Left ventricle myocardium inferior (tissue), 1 donor: ENCODE data around the gene PPY. TPM values are rescaled to one million over a fixed set of nuclear protein-coding genes. Genes with fewer than 3 reads are reported as not detected.
"Not testable (repeated sequence)": the region's sequence is repeated elsewhere in the genome, so short reads cannot be mapped to it uniquely, and the experiment has no call there.

Source experiments
- DNase-seq: peaks from one replicate; pipeline ENCODE4 v3.0.0-alpha.2; 2020
- H3K27ac ChIP-seq: fragments of 200-600 bp; replicated peaks from 2 replicates; pipeline ENCODE4 v1.8.0; 2021
- H3K27me3 ChIP-seq: fragments of 200-600 bp; 2 replicates; pipeline ENCODE4 v1.8.0; 2021; ENCODE audit warnings: low read depth
- H3K36me3 ChIP-seq: fragments of 200-600 bp; 2 replicates; pipeline ENCODE4 v1.8.0; 2021
- H3K4me1 ChIP-seq: fragments of 200-600 bp; 2 replicates; pipeline ENCODE4 v1.8.0; 2021
- H3K4me3 ChIP-seq: fragments of 200-600 bp; 2 replicates; pipeline ENCODE4 v1.8.0; 2021; ENCODE audit warnings: mild to moderate bottlenecking, moderate library complexity
- H3K9me3 ChIP-seq: fragments of 200-600 bp; replicated peaks from 2 replicates; pipeline ENCODE4 v1.8.0; 2021
- intact Hi-C: fragments of 100-400 bp; cut with micrococcal nuclease; formaldehyde crosslinking; loops from one replicate; pipeline ENCODE4 v1.11.0; 2022
- total RNA-seq: library from RNA; stranded (reverse); fragmentation: NEBNext Ultra II Directional; extraction: Animal tissue kit (Norgen Biotek cat#: 25700); gene quantifications from one replicate; pipeline ENCODE4 v1.2.1, GENCODE V29; 2021
- TF ChIP-seq, protein P1 (sequence below): fragments of 200-600 bp; IDR thresholded peaks from 2 replicates; pipeline ENCODE4 v1.8.0; 2021; ENCODE audit warnings: antibody characterized with exemption, mild to moderate bottlenecking, borderline replicate concordance
- donor health status: DM: no; HTN: yes; CAD: no; lungs with severe emphysema.

Gene PPY
- total RNA-seq, 1 donor from 2014 or later: not detected

DNA sequence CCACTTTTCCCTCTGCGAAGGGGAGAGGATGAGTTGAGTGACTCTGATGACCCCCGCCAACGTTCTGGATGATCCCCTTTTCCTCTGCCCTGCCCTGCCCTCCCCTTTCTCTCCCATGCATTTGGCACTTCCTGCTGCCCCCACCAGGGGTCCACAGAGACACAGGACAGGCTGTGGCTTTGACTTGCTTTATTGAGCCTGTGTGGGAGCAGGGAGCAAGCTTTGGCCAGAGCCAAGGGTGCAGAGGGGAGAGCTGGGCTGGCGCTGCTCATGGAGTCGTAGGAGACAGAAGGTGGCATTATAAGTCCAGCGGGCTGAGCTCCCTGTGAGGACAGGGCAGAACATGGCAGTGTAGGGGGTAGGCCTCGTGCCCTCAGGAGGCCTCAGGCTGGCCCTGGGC is 1.6 kb downstream of the PPY start:
- intact Hi-C loops: loop anchor here (10.0 kb wide), 1 partner anchor 54 kb away; no protein-coding TSS in a partner anchor
- no peak for DNase-seq
- Histone ChIP-seq H3K4me3 (no peak overlapping the region), H3K36me3 (no peaks in the 10 kb centered on the region), H3K9me3 (no peaks in the 10 kb centered on the region), H3K4me1 (peaks cover 6% of the 10 kb centered on the region), H3K27me3 (peaks cover 36% of the 10 kb centered on the region), H3K27ac (no peak overlapping the region)
- TF ChIP-seq, protein P1, sequence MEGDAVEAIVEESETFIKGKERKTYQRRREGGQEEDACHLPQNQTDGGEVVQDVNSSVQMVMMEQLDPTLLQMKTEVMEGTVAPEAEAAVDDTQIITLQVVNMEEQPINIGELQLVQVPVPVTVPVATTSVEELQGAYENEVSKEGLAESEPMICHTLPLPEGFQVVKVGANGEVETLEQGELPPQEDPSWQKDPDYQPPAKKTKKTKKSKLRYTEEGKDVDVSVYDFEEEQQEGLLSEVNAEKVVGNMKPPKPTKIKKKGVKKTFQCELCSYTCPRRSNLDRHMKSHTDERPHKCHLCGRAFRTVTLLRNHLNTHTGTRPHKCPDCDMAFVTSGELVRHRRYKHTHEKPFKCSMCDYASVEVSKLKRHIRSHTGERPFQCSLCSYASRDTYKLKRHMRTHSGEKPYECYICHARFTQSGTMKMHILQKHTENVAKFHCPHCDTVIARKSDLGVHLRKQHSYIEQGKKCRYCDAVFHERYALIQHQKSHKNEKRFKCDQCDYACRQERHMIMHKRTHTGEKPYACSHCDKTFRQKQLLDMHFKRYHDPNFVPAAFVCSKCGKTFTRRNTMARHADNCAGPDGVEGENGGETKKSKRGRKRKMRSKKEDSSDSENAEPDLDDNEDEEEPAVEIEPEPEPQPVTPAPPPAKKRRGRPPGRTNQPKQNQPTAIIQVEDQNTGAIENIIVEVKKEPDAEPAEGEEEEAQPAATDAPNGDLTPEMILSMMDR: peak; percentile 52

- intact Hi-C loops: loop anchor here (10.0 kb wide), 1 partner anchor 55 kb away; no protein-coding TSS in a partner anchor
- no peak for DNase-seq
- Histone ChIP-seq H3K4me1 (peaks cover 6% of the 10 kb centered on the region), H3K9me3 (no peaks in the 10 kb centered on the region), H3K27me3 (peaks cover 36% of the 10 kb centered on the region), H3K36me3 (no peaks in the 10 kb centered on the region), H3K27ac (no peak overlapping the region), H3K4me3 (no peak overlapping the region)
- TF ChIP-seq, protein P1: no peak
Measured at GRCh38 chr17:43939886-43940285, 2.4 kb downstream of the PPY start.

- peaks cover 36% of the 10 kb centered on the region for H3K27me3 ChIP-seq
- H3K36me3 ChIP-seq, intact Hi-C loops, H3K4me1 ChIP-seq, H3K4me3 ChIP-seq, H3K27ac ChIP-seq, DNase-seq, H3K9me3 ChIP-seq: not testable (repeated sequence)
Measured at GRCh38 chr17:43939452-43939851, 2.8 kb downstream of the PPY start.

DNA sequence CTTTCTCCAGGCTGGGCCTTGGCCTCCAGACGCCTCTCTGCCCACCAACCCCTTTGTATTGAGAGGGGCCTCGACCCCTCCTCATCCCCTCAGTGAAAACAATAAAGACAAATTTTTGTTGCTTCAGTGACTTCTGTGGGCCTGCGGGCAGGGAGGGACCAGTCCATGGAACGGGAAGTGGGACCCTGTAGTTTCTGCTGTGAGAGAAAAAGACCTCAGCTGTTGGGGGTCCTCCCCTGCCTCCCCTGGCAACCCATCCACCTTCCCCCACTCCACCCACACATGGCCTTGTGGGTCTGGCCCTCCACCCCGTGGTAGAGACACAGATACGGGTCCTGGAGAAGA is 3.5 kb downstream of the PPY start:
- Histone ChIP-seq H3K27ac (no peak overlapping the region), H3K27me3 (peaks cover 36% of the 10 kb centered on the region), H3K9me3 (no peaks in the 10 kb centered on the region), H3K4me3 (no peak overlapping the region), H3K36me3 (no peaks in the 10 kb centered on the region), H3K4me1 (peaks cover 6% of the 10 kb centered on the region)
- TF ChIP-seq, protein P1: no peak
- no peak for DNase-seq
- intact Hi-C loops: no loop called here

- DNase-seq: no peak
- peaks cover 6% of the 10 kb centered on the region for H3K4me1 ChIP-seq
- no peak overlapping the region for H3K27ac ChIP-seq
- H3K36me3 ChIP-seq: no peaks in the 10 kb centered on the region
- no peak overlapping the region for H3K4me3 ChIP-seq
- TF ChIP-seq, protein P1: no peak
- intact Hi-C loops: no loop called here
- H3K9me3 ChIP-seq: no peaks in the 10 kb centered on the region
- H3K27me3 ChIP-seq: peaks cover 36% of the 10 kb centered on the region
Measured at GRCh38 chr17:43936434-43936833, 5.8 kb downstream of the PPY start.

DNA sequence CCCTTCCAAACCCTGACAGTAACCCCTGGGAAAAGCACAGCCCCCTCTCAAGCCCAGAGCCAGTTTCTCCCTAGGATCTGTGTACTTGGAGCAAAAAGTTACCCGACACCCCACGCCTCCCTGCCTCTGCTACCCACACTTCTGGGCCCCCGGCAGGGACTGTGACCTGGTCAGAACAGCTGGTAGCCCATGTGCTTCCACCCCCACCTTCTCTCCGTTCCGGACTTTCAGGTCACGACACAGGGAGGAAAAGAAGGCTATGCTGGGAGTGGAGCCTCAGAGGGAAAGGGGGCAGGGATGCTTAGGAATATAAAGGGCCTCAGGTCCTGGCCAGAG is 6.4 kb downstream of the PPY start:
- TF ChIP-seq, protein P1: no peak
- Histone ChIP-seq H3K4me3 (no peak overlapping the region), H3K9me3 (no peaks in the 10 kb centered on the region), H3K36me3 (no peaks in the 10 kb centered on the region), H3K27me3 (peaks cover 36% of the 10 kb centered on the region), H3K27ac (no peak overlapping the region), H3K4me1 (peaks cover 6% of the 10 kb centered on the region)
- DNase-seq: no peak
- intact Hi-C loops: no loop called here
